ENCODE results near the gene PRPF19. TPM values are rescaled to one million over a fixed set of nuclear protein-coding genes. Genes with fewer than 3 reads are reported as not detected.

PRPF19 gene
- total RNA-seq, 2 donors from 2014 or later = 22.1 to 27.0 TPM

DNA sequence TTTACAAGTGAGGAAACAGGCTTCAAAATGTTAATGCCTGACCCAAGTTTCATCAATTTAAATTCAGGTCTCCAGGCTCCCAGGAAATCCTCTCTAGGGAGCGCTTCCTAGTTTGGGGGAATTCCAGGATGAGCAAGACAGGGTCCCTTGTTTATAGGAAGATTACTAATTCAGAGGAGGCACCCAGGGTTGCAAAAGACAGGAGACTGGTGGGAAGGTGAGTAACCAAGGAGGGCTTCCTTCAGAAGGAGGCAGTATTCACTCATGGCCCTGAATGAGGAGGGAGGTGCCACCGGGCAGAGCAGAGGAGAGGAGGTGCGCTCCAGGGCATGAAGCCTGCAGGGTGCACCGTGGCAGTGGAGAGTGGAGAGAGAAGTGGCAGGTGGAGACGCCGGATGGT is 19.5 kb upstream of the PRPF19 start:
- ATAC-seq = no peak
- no peak for DNase-seq
- H3K9me3 ChIP-seq = no peaks in the 10 kb centered on the region
- peaks cover 11 to 13% of the 10 kb centered on the region in 2 donors for H3K36me3 ChIP-seq (replicated peaks in 1 of 2; ENCODE audit: insufficient read depth in 1 of 2, low read depth in 2 of 2)
- H3K4me1 ChIP-seq = peaks cover 20% of the 10 kb centered on the region
- TF ChIP-seq, protein P1, sequence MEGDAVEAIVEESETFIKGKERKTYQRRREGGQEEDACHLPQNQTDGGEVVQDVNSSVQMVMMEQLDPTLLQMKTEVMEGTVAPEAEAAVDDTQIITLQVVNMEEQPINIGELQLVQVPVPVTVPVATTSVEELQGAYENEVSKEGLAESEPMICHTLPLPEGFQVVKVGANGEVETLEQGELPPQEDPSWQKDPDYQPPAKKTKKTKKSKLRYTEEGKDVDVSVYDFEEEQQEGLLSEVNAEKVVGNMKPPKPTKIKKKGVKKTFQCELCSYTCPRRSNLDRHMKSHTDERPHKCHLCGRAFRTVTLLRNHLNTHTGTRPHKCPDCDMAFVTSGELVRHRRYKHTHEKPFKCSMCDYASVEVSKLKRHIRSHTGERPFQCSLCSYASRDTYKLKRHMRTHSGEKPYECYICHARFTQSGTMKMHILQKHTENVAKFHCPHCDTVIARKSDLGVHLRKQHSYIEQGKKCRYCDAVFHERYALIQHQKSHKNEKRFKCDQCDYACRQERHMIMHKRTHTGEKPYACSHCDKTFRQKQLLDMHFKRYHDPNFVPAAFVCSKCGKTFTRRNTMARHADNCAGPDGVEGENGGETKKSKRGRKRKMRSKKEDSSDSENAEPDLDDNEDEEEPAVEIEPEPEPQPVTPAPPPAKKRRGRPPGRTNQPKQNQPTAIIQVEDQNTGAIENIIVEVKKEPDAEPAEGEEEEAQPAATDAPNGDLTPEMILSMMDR (IDR thresholded peaks at IDR 0.05) = no peak
- no peak for TF ChIP-seq POLR2A (IDR thresholded peaks at IDR 0.05)
- no peak overlapping the region for H3K27ac ChIP-seq
- peaks cover 0 to 9% of the 10 kb centered on the region in 2 donors for H3K27me3 ChIP-seq
- intact Hi-C loops (cut with DNase I) = no loop called here
- 60 to 66% methylated on average over 6 of the region's 6 CpGs for WGBS, 2 donors
- H3K4me3 ChIP-seq = no peak overlapping the region

DNA sequence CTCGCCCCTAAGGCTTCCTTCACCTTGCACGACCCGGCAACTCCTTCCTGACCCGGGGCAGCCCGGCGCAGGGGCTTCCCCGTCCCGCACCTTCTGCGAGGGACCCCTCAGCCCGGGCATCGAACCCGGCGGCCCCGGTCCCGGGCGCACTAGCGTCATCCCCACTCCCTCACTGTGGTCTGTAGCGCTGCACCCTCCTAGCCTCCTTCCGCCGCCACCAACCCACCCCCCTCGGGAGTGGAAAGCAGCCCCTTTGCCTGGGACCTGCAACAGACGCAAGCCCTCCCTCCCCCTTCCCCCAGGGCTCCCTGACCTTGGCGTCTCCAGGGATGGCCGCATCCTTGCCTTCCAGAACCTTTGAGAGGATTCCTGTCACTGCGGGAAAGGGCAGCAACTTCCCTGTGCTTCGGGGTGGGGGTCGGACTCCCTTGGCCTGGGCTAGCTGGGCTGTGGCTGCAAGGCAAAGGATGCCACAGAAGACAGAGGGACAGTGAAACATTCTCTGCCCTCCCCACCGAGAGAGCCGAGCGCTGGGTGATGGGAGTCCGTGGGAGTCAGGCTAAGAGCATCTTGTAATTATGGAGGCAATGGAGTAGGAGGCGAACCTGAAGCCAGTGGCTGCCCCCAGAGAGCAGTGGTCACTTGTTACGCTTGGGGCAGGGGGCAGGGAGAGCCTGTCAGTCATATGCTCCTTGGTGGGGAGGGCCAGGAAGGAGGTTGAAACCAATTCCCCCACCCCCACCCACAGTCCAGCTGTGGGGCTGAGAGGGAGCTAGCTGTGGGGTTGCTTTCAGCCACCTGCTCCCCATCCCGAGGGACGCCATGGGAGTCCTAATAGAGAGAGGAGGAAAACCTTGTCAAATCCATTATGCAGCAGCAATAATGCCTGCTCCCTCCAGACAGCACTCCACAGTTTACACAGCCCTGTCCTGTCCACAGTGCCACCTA is 18.8 kb upstream of the PRPF19 start:
- Histone ChIP-seq H3K36me3 (replicated peaks in 1 of 2; ENCODE audit: insufficient read depth in 1 of 2, low read depth in 2 of 2) (peaks cover 17 to 19% of the 10 kb centered on the region in 2 donors), H3K4me3 (peak overlapping the region in 1 of 2 donors; percentile 31), H3K27me3 (peaks cover 0 to 9% of the 10 kb centered on the region in 2 donors), H3K27ac (no peak overlapping the region), H3K4me1 (peaks cover 20% of the 10 kb centered on the region), H3K9me3 (no peaks in the 10 kb centered on the region)
- 7 to 16% methylated on average over 24 to 35 of the region's 35 CpGs for WGBS, 2 donors
- ATAC-seq (no peak), DNase-seq (no peak)
- TF ChIP-seq, protein P1 (IDR thresholded peaks at IDR 0.05) = no peak
- no peak for TF ChIP-seq POLR2A (IDR thresholded peaks at IDR 0.05)
- intact Hi-C loops (cut with DNase I) = no loop called here

DNA sequence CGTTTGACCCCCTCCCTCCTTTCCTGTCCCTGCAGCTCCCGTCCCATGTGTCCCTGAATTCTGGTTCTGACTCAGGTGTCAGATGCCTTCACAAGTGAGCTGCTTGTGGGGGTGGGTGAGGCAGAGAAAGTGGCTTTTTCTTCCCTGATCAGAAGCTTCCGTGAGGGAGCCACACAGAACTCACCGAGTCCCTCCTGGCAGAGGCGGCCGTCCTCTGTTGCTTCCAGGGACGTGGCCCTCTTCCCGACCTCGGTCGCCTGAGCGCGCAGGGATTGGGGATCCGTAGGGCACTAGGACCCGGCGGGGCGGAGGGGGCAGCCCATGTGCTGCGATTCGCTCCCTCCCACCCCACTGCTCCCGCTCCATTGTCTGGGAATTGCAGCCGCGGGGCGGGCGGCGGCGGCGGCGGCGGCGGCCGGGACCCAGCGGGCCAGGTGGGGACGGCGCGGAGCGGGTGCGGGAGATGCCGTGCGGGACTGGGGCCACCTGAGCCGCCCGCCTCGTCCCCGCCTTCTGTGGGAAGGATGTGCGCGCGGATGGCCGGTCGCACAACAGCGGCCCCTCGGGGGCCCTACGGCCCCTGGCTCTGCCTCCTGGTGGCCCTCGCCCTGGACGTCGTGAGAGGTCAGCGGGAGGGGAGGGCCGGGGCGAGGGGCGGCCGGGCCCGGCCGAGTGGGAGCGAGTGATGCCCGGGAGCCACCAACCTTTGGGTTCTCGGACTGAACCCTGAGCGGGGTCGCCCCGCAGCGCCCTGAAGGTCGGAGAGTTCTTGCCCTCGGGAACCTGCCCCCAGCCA is 17.9 kb upstream of the PRPF19 start, which contains the start of gene TMEM132A:
TSS of gene TMEM132A (plus strand) at position 351 of the 796 bp plus-strand sequence. CDS start at position 525, 174 bp downstream.
- peak; percentile 87 for ATAC-seq
- intact Hi-C loops (cut with DNase I) = no loop called here
- TF ChIP-seq POLR2A (IDR thresholded peaks at IDR 0.05) = no peak
- TF ChIP-seq, protein P1 (IDR thresholded peaks at IDR 0.05) = no peak
- Histone ChIP-seq H3K36me3 (replicated peaks in 1 of 2; ENCODE audit: insufficient read depth in 1 of 2, low read depth in 2 of 2) (peaks cover 19 to 20% of the 10 kb centered on the region in 2 donors), H3K4me3 (peak within 1 kb of the TSS in 1 of 2 donors; percentile 31), H3K27ac (no peak within 1 kb of the TSS), H3K9me3 (no peaks in the 10 kb centered on the region), H3K27me3 (peaks cover 0 to 9% of the 10 kb centered on the region in 2 donors), H3K4me1 (peaks cover 20% of the 10 kb centered on the region)
- WGBS, 2 donors = 0 to 1% methylated on average over 2 to 69 of the region's 69 CpGs
- peak; percentile 73 to 86 (median 76) for DNase-seq

DNA sequence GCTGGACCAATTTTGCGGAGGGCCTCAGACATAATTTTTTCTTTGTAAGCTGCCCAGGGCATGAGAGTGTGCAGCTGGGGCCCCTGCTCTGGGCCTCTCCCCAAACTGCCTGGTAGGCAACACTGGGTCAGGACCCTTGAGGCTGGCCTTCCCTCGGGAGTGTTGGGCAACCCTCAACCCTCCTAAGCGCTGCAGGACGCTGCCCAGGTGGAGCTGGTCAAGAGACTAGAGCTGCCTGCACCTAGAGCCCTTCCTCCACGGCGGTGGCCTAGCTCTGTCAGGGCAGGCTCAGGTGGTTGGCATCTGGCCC is 17.4 kb upstream of the PRPF19 start:
- ATAC-seq = no peak
- H3K4me1 ChIP-seq = peaks cover 22% of the 10 kb centered on the region

More for the DNA sequence above, 17.4 kb upstream of the PRPF19 start:
- Histone ChIP-seq H3K4me3 (no peak overlapping the region), H3K9me3 (no peaks in the 10 kb centered on the region), H3K27ac (no peak overlapping the region), H3K27me3 (peaks cover 0 to 9% of the 10 kb centered on the region in 2 donors), H3K36me3 (replicated peaks in 1 of 2; ENCODE audit: insufficient read depth in 1 of 2, low read depth in 2 of 2) (peaks cover 19 to 20% of the 10 kb centered on the region in 2 donors)
- 45 to 48% methylated on average over 4 to 6 of the region's 6 CpGs for WGBS, 2 donors
- DNase-seq = peak in 1 of 4 donors; percentile 35
- intact Hi-C loops (cut with DNase I) = no loop called here
- TF ChIP-seq POLR2A (IDR thresholded peaks at IDR 0.05) = no peak
- TF ChIP-seq, protein P1 (IDR thresholded peaks at IDR 0.05) = no peak
